Retinal pigment epithelial cell (primary cell): ENCODE measurements around the gene PDAP1.

ENCODE experiments used
- DNase-seq: peaks from one replicate; pipeline ENCODE4 v3.0.0-alpha.2; 2010; ENCODE audit warnings: low read depth
- H3K4me3 ChIP-seq: 2 replicates; pipeline ENCODE4 v1.5.1; 2011; ENCODE audit warnings: mild to moderate bottlenecking, low read length, control low read depth, moderate library complexity
- CTCF ChIP-seq: conservative IDR thresholded peaks from 2 replicates; pipeline ENCODE4 v1.5.1; 2011; ENCODE audit warnings: low read depth, low read length, control low read depth, inconsistent platforms

The PDAP1 gene

GRCh38 chr7:99396418-99397296 lies 11.7 kb downstream of the PDAP1 start:
- no peak overlapping the region for H3K4me3 ChIP-seq
- DNase-seq, result no peak
- TF ChIP-seq CTCF, result no peak

- no peak for DNase-seq
- TF ChIP-seq CTCF, result no peak
- no peak overlapping the region for H3K4me3 ChIP-seq
Measured at GRCh38 chr7:99395616-99396327, 12.6 kb downstream of the PDAP1 start.

GRCh38 chr7:99394188-99394502 lies 14.3 kb downstream of the PDAP1 start:
- no peak for TF ChIP-seq CTCF
- no peak overlapping the region for H3K4me3 ChIP-seq
- DNase-seq, result no peak

GRCh38 chr7:99393355-99394187 lies 14.8 kb downstream of the PDAP1 start:
- no peak for DNase-seq
- peak overlapping the region; percentile 56 for H3K4me3 ChIP-seq
- TF ChIP-seq CTCF, result no peak

GRCh38 chr7:99392659-99393354 lies 15.6 kb downstream of the PDAP1 start:
- DNase-seq, result peak; percentile 51
- TF ChIP-seq CTCF, result no peak
- peak overlapping the region; percentile 56 for H3K4me3 ChIP-seq

GRCh38 chr7:99392046-99392445 lies 16.4 kb downstream of the PDAP1 start:
- no peak for TF ChIP-seq CTCF
- peak overlapping the region; percentile 56 for H3K4me3 ChIP-seq
- no peak for DNase-seq
